Transverse colon (tissue), 4 donors: ENCODE results near the gene SEMA6C. TPM values are rescaled to one million over a fixed set of nuclear protein-coding genes. Genes with fewer than 3 reads are reported as not detected.

ENCODE experiments used
- DNase-seq: peaks from one replicate; pipeline ENCODE4 v3.0.0-alpha.2; 2019
- H3K27ac ChIP-seq, 4 donors: fragments of 200-600 bp; sonication (generic); 2 replicates each; pipeline ENCODE4 v1.5.1; 2016 to 2018; ENCODE audit warnings: inconsistent platforms in 4 of 4
- H3K27me3 ChIP-seq: fragments of 200-600 bp; sonication (generic); 2 replicates; pipeline ENCODE4 v1.5.1; 2017; ENCODE audit warnings: inconsistent platforms
- H3K36me3 ChIP-seq, 4 donors: fragments of 200-600 bp; sonication (generic); 2 replicates each; pipeline ENCODE4 v1.5.1; 2017 to 2019; ENCODE audit warnings: inconsistent platforms in 4 of 4
- H3K4me1 ChIP-seq, 4 donors: fragments of 200-600 bp; sonication (generic); 2 replicates each; pipeline ENCODE4 v1.5.1; 2017 to 2020; ENCODE audit warnings: inconsistent platforms in 4 of 4
- H3K4me3 ChIP-seq, 4 donors: fragments of 200-600 bp; sonication (generic); 1 replicate in 1 of 4; 2 replicates in 3 of 4; pipeline versions ENCODE4 v1.5.1 to v1.6.1; 2017 to 2019; ENCODE audit warnings: inconsistent platforms in 4 of 4
- H3K9me3 ChIP-seq, 2 donors: fragments of 200-600 bp; sonication (generic); 2 replicates each; pipeline ENCODE4 v1.5.1; 2017 to 2019; ENCODE audit warnings: inconsistent platforms in 2 of 2
- EP300 ChIP-seq: sonication (generic); formaldehyde crosslinking; IDR thresholded peaks from one replicate; pipeline ENCODE4 v1.6.1; 2017; ENCODE audit warnings: antibody characterized with exemption, low read depth
- POLR2A ChIP-seq: fragments of 450-650 bp; IDR thresholded peaks from one replicate; pipeline ENCODE4 v1.6.1; 2016; ENCODE audit warnings: antibody characterized with exemption, mild to moderate bottlenecking, moderate library complexity
- POLR2AphosphoS5 ChIP-seq, 3 donors: sonication (generic); formaldehyde crosslinking; IDR thresholded peaks; one replicate each; pipeline ENCODE4 v1.6.1; 2016; ENCODE audit warnings: antibody characterized with exemption in 3 of 3
- WGBS, 2 donors: methylation state at CpG; one replicate each; pipeline ENCODE4 v1.1.5; 2018; ENCODE audit warnings: low coverage in 1 of 2; 5-methylcytosine and 5-hydroxymethylcytosine counted together
- in situ Hi-C, 4 donors: fragments of 200-750 bp; cut with MboI; loops; one replicate each; pipeline versions ENCODE4 v1.15.0 to v1.15.1; 2017; ENCODE audit warnings: low sequenced_read_pairs in 3 of 4, low pct_ligation_motif_present in 1 of 4, low pct_unique_long_range_greater_than_20kb in 1 of 4
- intact Hi-C: fragments of 100-400 bp; cut with DNase I; formaldehyde crosslinking; loops from one replicate; pipeline ENCODE4 v1.15.1; 2023; ENCODE audit warnings: low total_unique reads
- total RNA-seq, 4 donors: library from RNA; depleted of rRNA; stranded (reverse); fragments of >200 nt; gene quantifications; one replicate each; pipeline ENCODE4 v1.1.0, GENCODE V29; 2016
- TF ChIP-seq, protein P1 (sequence below), 5 experiments: fragments of 200-600 bp in 3 of 5; fragments of 450-650 bp in 2 of 5; sonication (generic) in 3 of 5; IDR thresholded peaks; 1 replicate in 2 of 5; 2 replicates in 3 of 5; pipeline ENCODE4 v1.5.1; 2016 to 2017; ENCODE audit warnings: antibody characterized with exemption in 5 of 5, inconsistent platforms in 3 of 5, mild to moderate bottlenecking in 2 of 5, moderate library complexity in 1 of 5

SEMA6C gene
- total RNA-seq, 4 donors from 2014 or later: 1.8 to 16.3 (median 2.9) TPM

DNA sequence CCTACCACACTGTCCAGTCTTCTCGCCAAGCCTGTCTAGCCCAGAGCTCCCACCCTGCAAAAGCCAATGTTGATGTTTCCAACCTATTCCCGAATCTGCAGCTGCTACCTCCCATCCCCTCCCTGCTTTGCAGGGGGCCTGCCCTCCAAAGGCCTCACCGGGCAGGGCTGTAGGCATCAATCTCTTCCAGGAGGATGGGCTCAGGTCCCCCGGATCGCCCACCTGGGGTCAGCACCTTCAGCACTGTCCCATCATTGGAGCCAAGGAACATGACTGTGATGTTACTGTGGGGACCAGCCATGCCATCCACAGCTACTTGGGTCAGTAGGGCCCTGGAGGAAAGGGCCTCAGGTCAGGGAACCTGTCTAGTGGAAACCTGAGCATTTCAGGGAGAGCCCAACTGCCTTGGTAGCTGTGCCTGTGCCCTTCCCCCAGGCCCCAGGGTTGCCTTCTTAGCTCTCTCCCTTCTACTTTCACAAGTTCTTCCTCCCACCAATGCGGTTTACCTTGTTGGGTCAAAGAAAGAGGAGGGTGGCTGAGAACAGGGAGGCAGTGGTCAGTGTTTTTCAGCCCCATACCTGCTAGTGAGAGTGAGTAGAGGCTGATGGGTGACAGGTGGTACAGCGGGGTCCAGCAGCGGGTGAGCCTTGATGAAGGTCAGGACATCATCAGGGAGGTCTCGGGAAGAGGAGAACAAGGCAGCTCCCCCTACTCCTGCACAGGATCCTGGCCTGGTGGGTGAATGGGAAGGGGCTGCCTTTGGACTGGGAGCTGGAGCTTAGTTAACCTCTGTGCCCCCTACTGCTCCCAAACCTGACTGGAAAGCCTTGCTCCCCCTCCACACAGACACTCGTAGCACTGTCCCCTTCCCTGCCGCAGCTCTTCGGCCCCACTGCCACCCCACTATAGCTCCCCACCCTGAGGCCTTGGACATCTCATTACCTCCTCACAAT lies 10.7 kb downstream of the SEMA6C start:
- intact Hi-C loops: no loop called here
- H3K27ac ChIP-seq: no peak overlapping the region
- H3K36me3 ChIP-seq: no peaks in the 10 kb centered on the region
- no peak overlapping the region for H3K4me3 ChIP-seq
- TF ChIP-seq EP300 (no peak), POLR2AphosphoS5 (IDR thresholded peaks at IDR 0.05) (no peak)
- TF ChIP-seq, protein P1, sequence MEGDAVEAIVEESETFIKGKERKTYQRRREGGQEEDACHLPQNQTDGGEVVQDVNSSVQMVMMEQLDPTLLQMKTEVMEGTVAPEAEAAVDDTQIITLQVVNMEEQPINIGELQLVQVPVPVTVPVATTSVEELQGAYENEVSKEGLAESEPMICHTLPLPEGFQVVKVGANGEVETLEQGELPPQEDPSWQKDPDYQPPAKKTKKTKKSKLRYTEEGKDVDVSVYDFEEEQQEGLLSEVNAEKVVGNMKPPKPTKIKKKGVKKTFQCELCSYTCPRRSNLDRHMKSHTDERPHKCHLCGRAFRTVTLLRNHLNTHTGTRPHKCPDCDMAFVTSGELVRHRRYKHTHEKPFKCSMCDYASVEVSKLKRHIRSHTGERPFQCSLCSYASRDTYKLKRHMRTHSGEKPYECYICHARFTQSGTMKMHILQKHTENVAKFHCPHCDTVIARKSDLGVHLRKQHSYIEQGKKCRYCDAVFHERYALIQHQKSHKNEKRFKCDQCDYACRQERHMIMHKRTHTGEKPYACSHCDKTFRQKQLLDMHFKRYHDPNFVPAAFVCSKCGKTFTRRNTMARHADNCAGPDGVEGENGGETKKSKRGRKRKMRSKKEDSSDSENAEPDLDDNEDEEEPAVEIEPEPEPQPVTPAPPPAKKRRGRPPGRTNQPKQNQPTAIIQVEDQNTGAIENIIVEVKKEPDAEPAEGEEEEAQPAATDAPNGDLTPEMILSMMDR (IDR thresholded peaks at IDR 0.05): no peak
- in situ Hi-C loops: no loop called here
- no peak for DNase-seq
- no peaks in the 10 kb centered on the region for H3K9me3 ChIP-seq
- H3K4me1 ChIP-seq: peaks cover 0 to 22% (median 14%) of the 10 kb centered on the region in 4 donors
- WGBS, 2 donors: 88% methylated on average over 12 of the region's 12 CpGs; no CpG with 5 or more reads in 1 of the 2 donors
- peaks cover 26% of the 10 kb centered on the region for H3K27me3 ChIP-seq

DNA sequence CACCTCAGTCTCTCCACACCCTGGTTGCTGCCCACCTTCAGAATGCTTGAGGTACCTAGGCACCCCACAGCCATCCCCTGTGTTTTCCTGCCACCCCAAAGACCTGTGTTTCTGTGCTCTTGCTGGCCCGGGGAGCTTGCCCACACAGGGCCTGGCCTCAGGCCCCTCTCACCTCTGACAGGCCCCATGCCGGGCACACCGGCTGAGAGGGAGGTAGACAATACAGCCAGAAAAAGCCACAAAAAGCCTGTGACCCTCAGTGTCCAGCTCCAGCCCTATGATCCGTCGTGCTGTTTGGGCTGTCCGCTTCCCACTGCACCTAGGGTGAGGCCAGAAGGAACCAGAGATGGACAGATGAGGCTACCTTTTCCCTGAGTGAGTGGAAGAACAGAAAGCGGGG lies 11.4 kb downstream of the SEMA6C start:
- TF ChIP-seq POLR2AphosphoS5 (IDR thresholded peaks at IDR 0.05): no peak
- in situ Hi-C loops (no loop called here), intact Hi-C loops (no loop called here)
- peaks cover 27% of the 10 kb centered on the region for H3K27me3 ChIP-seq
- 97% methylated on average over 7 of the region's 7 CpGs; no CpG with 5 or more reads in 1 of the 2 donors for WGBS, 2 donors
- peaks cover 0 to 22% (median 15%) of the 10 kb centered on the region in 4 donors for H3K4me1 ChIP-seq
- DNase-seq: no peak
- no peaks in the 10 kb centered on the region for H3K9me3 ChIP-seq
- H3K4me3 ChIP-seq: no peak overlapping the region
- no peak overlapping the region for H3K27ac ChIP-seq
- H3K36me3 ChIP-seq: no peaks in the 10 kb centered on the region

DNA sequence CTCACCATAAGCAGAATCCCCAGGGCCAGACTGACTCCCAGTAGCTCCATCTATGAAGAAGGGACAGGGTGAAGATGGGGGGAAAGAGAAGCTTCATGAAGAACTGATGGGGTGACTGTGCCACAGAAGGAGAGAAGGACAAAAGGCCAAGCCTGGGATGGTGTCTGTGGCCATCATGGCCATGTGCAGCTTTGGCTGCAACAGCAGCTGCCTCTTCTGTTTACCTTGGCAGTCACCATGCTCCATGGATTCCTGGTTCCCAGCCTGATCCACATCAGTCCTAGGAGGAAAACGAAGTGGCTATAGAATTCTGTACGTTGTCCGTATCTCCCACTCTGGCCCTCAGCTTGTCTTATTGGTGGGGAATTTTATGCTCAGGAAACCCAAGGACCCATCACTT lies 12.0 kb downstream of the SEMA6C start:
- 86% methylated on average over 3 of the region's 3 CpGs; no CpG with 5 or more reads in 1 of the 2 donors for WGBS, 2 donors
- intact Hi-C loops: no loop called here
- in situ Hi-C loops: no loop called here

DNA sequence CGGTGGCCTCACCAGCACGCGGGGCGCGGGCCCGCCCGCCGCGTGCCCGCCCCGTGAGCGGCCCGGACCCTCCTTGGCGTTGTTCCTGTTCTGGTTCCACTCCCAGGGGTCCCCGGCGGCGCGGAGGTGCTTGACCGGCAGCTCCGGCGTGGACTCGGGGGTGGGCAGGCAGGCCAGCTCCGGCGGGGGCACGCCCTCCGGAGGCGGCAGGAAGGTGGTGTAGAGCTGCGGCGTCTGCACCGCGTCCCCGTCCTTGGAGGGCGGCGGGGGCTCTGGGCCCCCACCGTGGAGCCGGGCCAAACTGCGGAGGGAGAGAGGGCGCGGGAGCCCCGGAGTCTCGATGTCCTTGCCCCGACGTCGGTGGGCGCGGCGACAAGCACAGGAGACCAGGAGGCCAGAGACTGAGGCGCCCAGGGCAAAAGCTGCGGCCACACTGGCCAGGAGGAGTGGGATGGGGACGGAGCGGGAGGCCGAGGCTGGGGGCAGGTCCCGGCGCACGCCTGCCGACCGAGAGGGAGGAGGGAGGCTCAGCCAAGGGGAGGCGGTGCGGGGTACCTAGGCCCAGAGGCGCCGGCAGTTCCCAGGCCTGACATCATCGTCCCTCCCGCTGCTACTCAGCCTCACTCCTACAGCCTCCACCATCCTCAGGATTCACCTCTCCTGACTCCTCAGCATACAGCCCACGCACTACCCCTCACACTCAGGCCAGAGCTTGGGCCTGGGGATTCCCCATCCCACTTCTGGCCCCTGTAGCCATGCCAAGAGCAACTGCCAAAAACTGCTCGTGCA lies 13.2 kb downstream of the SEMA6C start:
- no peak overlapping the region for H3K27ac ChIP-seq
- 70% methylated on average over 59 of the region's 65 CpGs; no CpG with 5 or more reads in 1 of the 2 donors for WGBS, 2 donors
- peak overlapping the region in 3 of 4 donors; percentile 19 to 54 (median 29) for H3K4me3 ChIP-seq
- intact Hi-C loops (no loop called here), in situ Hi-C loops (no loop called here)
- TF ChIP-seq POLR2A: no peak
- no peak for TF ChIP-seq EP300
- TF ChIP-seq POLR2AphosphoS5 (IDR thresholded peaks at IDR 0.05): no peak
- TF ChIP-seq, protein P1 (IDR thresholded peaks at IDR 0.05): no peak
- no peaks in the 10 kb centered on the region for H3K9me3 ChIP-seq
- no peak for DNase-seq
- peaks cover 27% of the 10 kb centered on the region for H3K27me3 ChIP-seq
- peaks cover 0 to 22% (median 15%) of the 10 kb centered on the region in 4 donors for H3K4me1 ChIP-seq
- H3K36me3 ChIP-seq: no peaks in the 10 kb centered on the region

More for the DNA sequence above, 12.0 kb downstream of the SEMA6C start:
- Histone ChIP-seq H3K9me3 (no peaks in the 10 kb centered on the region), H3K4me3 (no peak overlapping the region), H3K4me1 (peaks cover 0 to 22% (median 15%) of the 10 kb centered on the region in 4 donors), H3K36me3 (no peaks in the 10 kb centered on the region), H3K27ac (no peak overlapping the region), H3K27me3 (peaks cover 27% of the 10 kb centered on the region)
- TF ChIP-seq, protein P1 (IDR thresholded peaks at IDR 0.05): no peak
- TF ChIP-seq POLR2AphosphoS5 (IDR thresholded peaks at IDR 0.05): no peak
- no peak for TF ChIP-seq POLR2A
- TF ChIP-seq EP300: no peak
- no peak for DNase-seq
